Stimulated activated CD4-positive, alpha-beta T cell treated with anti-CD3 and anti-CD28 coated beads, Interleukin-1b, Interleukin-23, amount 100 ng/mL, for 1 hour (primary cell): ENCODE results near the gene CCL20.
A peak's percentile ranks its signal among the peaks of the same experiment; 100 is the strongest.
"Not testable (repeated sequence)": the region's sequence is repeated elsewhere in the genome, so short reads cannot be mapped to it uniquely, and the experiment has no call there.

Experiments used
- DNase-seq, 2 donors: peaks; one replicate each; pipeline ENCODE4 v3.0.0-alpha.2; 2020; ENCODE audit warnings: low read depth in 2 of 2

CCL20 gene

GRCh38 chr2:227813562-227814353 is at the start of gene CCL20:
CCL20 (plus strand) TSS chr2:227813842; CDS start chr2:227813912, 70 bp downstream.
- DNase-seq, result no peak

- DNase-seq, result no peak
These were observed 47.8 kb upstream of the CCL20 start for GRCh38 chr2:227765788-227766372.

- peak; percentile 15 to 34 for DNase-seq
These were observed 47.2 kb upstream of the CCL20 start for GRCh38 chr2:227766373-227766883.

- DNase-seq, result no peak
These were observed 45.8 kb upstream of the CCL20 start for GRCh38 chr2:227767830-227768229.

GRCh38 chr2:227772197-227772661 is 41.4 kb upstream of the CCL20 start:
- no peak for DNase-seq

GRCh38 chr2:227772932-227773331 is 40.7 kb upstream of the CCL20 start:
- DNase-seq, result no peak

- DNase-seq, result no peak
These were observed 39.5 kb upstream of the CCL20 start for GRCh38 chr2:227774011-227774624.

GRCh38 chr2:227774895-227775842 is 38.5 kb upstream of the CCL20 start:
- no peak for DNase-seq

- DNase-seq, result no peak
These were observed 32.5 kb upstream of the CCL20 start for GRCh38 chr2:227780981-227781615.

- DNase-seq, result no peak
These were observed 31.8 kb upstream of the CCL20 start for GRCh38 chr2:227781841-227782240.

GRCh38 chr2:227782804-227783203 is 30.8 kb upstream of the CCL20 start:
- no peak for DNase-seq

- DNase-seq, result no peak
These were observed 30.1 kb upstream of the CCL20 start for GRCh38 chr2:227783404-227784138.

GRCh38 chr2:227785293-227785692 is 28.3 kb upstream of the CCL20 start:
- DNase-seq, result no peak

- DNase-seq, result no peak
These were observed 25.1 kb upstream of the CCL20 start for GRCh38 chr2:227788561-227789018.

- no peak for DNase-seq
These were observed 23.8 kb upstream of the CCL20 start for GRCh38 chr2:227789803-227790202.

GRCh38 chr2:227793148-227793712 is 20.4 kb upstream of the CCL20 start:
- no peak for DNase-seq

GRCh38 chr2:227796045-227796711 is 17.5 kb upstream of the CCL20 start:
- DNase-seq, result no peak

- not testable (repeated sequence) for DNase-seq
These were observed 16.9 kb upstream of the CCL20 start for GRCh38 chr2:227796768-227797167.

GRCh38 chr2:227799202-227799601 is 14.4 kb upstream of the CCL20 start:
- DNase-seq, result no peak
